ENCODE data around the gene ITPR2.
A peak's percentile ranks its signal among the peaks of the same experiment; 100 is the strongest.

The ITPR2 gene

GRCh38 chr12:26754148-26754547 lies 78.8 kb downstream of the ITPR2 start:
- no peak overlapping the region for H3K9ac ChIP-seq
- H3K9me3 ChIP-seq (replicated peaks in 1 of 11), result peaks cover 39 to 67% (median 54%) of the 10 kb centered on the region in 11 experiments
- peaks cover 0 to 9% (median 0%) of the 10 kb centered on the region in 11 experiments; a peak in 2 of 22 replicates for H4K20me1 ChIP-seq
- H3K36me3 ChIP-seq, result peaks cover 0 to 34% (median 0%) of the 10 kb centered on the region in 11 experiments; a peak in 5 of 22 replicates
- no peak for TF ChIP-seq Cebpa-rat (IDR thresholded peaks at IDR 0.05)
- H3K4me2 ChIP-seq, result no peak overlapping the region
- no peak overlapping the region for H3K4me3 ChIP-seq
- no peaks in the 10 kb centered on the region for H3K27me3 ChIP-seq
- H3K27ac ChIP-seq, result no peak overlapping the region
- H3K4me1 ChIP-seq, result peaks cover 0 to 24% (median 2%) of the 10 kb centered on the region in 10 experiments; a peak in 14 of 20 replicates

GRCh38 chr12:26751179-26751578 lies 81.8 kb downstream of the ITPR2 start:
- Histone ChIP-seq H3K36me3 (peaks cover 0 to 19% (median 0%) of the 10 kb centered on the region in 11 experiments; a peak in 4 of 22 replicates), H3K4me1 (peaks cover 0 to 53% (median 11%) of the 10 kb centered on the region in 10 experiments; a peak in 14 of 20 replicates), H3K4me2 (peak overlapping the region in 2 of 11 experiments; percentile 71 to 84; a peak in 3 of 22 replicates), H3K9me3 (replicated peaks in 1 of 11) (peaks cover 21 to 40% (median 36%) of the 10 kb centered on the region in 11 experiments), H4K20me1 (peaks cover 0 to 23% (median 0%) of the 10 kb centered on the region in 11 experiments; a peak in 2 of 22 replicates), H3K9ac (no peak overlapping the region), H3K27ac (no peak overlapping the region), H3K27me3 (no peaks in the 10 kb centered on the region), H3K4me3 (no peak overlapping the region)
- no peak for TF ChIP-seq Cebpa-rat (IDR thresholded peaks at IDR 0.05)

GRCh38 chr12:26750531-26751175 lies 82.3 kb downstream of the ITPR2 start:
- H3K9me3 ChIP-seq (replicated peaks in 1 of 11), result peaks cover 16 to 35% (median 31%) of the 10 kb centered on the region in 11 experiments
- peaks cover 0 to 28% (median 0%) of the 10 kb centered on the region in 11 experiments; a peak in 2 of 22 replicates for H4K20me1 ChIP-seq
- no peak overlapping the region for H3K27ac ChIP-seq
- no peak overlapping the region for H3K9ac ChIP-seq
- H3K4me2 ChIP-seq, result peak overlapping the region in 3 of 11 experiments; percentile 71 to 84 (median 81); a peak in 6 of 22 replicates
- peaks cover 0 to 14% (median 0%) of the 10 kb centered on the region in 11 experiments; a peak in 2 of 22 replicates for H3K36me3 ChIP-seq
- no peak for TF ChIP-seq Cebpa-rat (IDR thresholded peaks at IDR 0.05)
- no peak overlapping the region for H3K4me3 ChIP-seq
- no peaks in the 10 kb centered on the region for H3K27me3 ChIP-seq
- peaks cover 0 to 55% (median 11%) of the 10 kb centered on the region in 10 experiments; a peak in 14 of 20 replicates for H3K4me1 ChIP-seq

GRCh38 chr12:26749781-26750180 lies 83.2 kb downstream of the ITPR2 start:
- Histone ChIP-seq H3K4me1 (peaks cover 0 to 59% (median 11%) of the 10 kb centered on the region in 10 experiments; a peak in 14 of 20 replicates), H3K9me3 (replicated peaks in 1 of 11) (peaks cover 7 to 26% (median 22%) of the 10 kb centered on the region in 11 experiments; a peak in 21 of 22 replicates), H3K36me3 (peaks cover 0 to 5% (median 0%) of the 10 kb centered on the region in 11 experiments; a peak in 2 of 22 replicates), H4K20me1 (peaks cover 0 to 35% (median 0%) of the 10 kb centered on the region in 11 experiments; a peak in 2 of 22 replicates), H3K27ac (peak overlapping the region in 1 of 11 experiments; percentile 9; a peak in 1 of 22 replicates), H3K27me3 (no peaks in the 10 kb centered on the region), H3K4me3 (no peak overlapping the region), H3K9ac (no peak overlapping the region), H3K4me2 (peak overlapping the region in 3 of 11 experiments; percentile 71 to 84 (median 81); a peak in 7 of 22 replicates)
- no peak for TF ChIP-seq Cebpa-rat (IDR thresholded peaks at IDR 0.05)

GRCh38 chr12:26748741-26749431 lies 84.1 kb downstream of the ITPR2 start:
- H3K36me3 ChIP-seq, result peaks cover 0 to 5% (median 0%) of the 10 kb centered on the region in 11 experiments; a peak in 2 of 22 replicates
- peak overlapping the region in 1 of 11 experiments; percentile 9; a peak in 1 of 22 replicates for H3K27ac ChIP-seq
- peaks cover 0 to 59% (median 11%) of the 10 kb centered on the region in 10 experiments; a peak in 14 of 20 replicates for H3K4me1 ChIP-seq
- no peak overlapping the region for H3K4me3 ChIP-seq
- H3K9me3 ChIP-seq (replicated peaks in 1 of 11), result peaks cover 0 to 19% (median 13%) of the 10 kb centered on the region in 11 experiments; a peak in 18 of 22 replicates
- TF ChIP-seq Cebpa-rat (IDR thresholded peaks at IDR 0.05), result no peak
- no peaks in the 10 kb centered on the region for H3K27me3 ChIP-seq
- peaks cover 0 to 44% (median 0%) of the 10 kb centered on the region in 11 experiments; a peak in 3 of 22 replicates for H4K20me1 ChIP-seq
- H3K9ac ChIP-seq, result no peak overlapping the region
- peak overlapping the region in 9 of 11 experiments; percentile 8 to 84 (median 56); a peak in 16 of 22 replicates for H3K4me2 ChIP-seq

- TF ChIP-seq Cebpa-rat (IDR thresholded peaks at IDR 0.05), result no peak
- peaks cover 0 to 14% (median 9%) of the 10 kb centered on the region in 11 experiments; a peak in 15 of 22 replicates for H3K9me3 ChIP-seq (replicated peaks in 1 of 11)
- no peak overlapping the region for H3K9ac ChIP-seq
- peaks cover 0 to 5% (median 0%) of the 10 kb centered on the region in 11 experiments; a peak in 2 of 22 replicates for H3K36me3 ChIP-seq
- H3K4me1 ChIP-seq, result peaks cover 0 to 59% (median 11%) of the 10 kb centered on the region in 10 experiments; a peak in 14 of 20 replicates
- peak overlapping the region in 8 of 11 experiments; percentile 18 to 84 (median 60); a peak in 15 of 22 replicates for H3K4me2 ChIP-seq
- peaks cover 0 to 49% (median 0%) of the 10 kb centered on the region in 11 experiments; a peak in 3 of 22 replicates for H4K20me1 ChIP-seq
- no peak overlapping the region for H3K4me3 ChIP-seq
- H3K27ac ChIP-seq, result 0 out of 22 replicates have a peak overlapping the region, but pooled peaks of 1 of the 11 experiments have one; percentile 9
- H3K27me3 ChIP-seq, result no peaks in the 10 kb centered on the region
Measured at GRCh38 chr12:26748412-26748740, 84.6 kb downstream of the ITPR2 start.

GRCh38 chr12:26746121-26746714 lies 86.8 kb downstream of the ITPR2 start:
- H3K4me2 ChIP-seq, result peak overlapping the region in 2 of 11 experiments; percentile 12 to 13; a peak in 1 of 22 replicates

More at GRCh38 chr12:26746121-26746714, 86.8 kb downstream of the ITPR2 start:
- TF ChIP-seq Cebpa-rat (IDR thresholded peaks at IDR 0.05), result no peak
- no peak overlapping the region for H3K27ac ChIP-seq
- no peak overlapping the region for H3K9ac ChIP-seq
- peaks cover 0 to 67% (median 11%) of the 10 kb centered on the region in 10 experiments; a peak in 14 of 20 replicates for H3K4me1 ChIP-seq
- H3K4me3 ChIP-seq, result no peak overlapping the region
- no peaks in the 10 kb centered on the region; a peak in 1 of 22 replicates for H3K36me3 ChIP-seq
- no peaks in the 10 kb centered on the region for H3K27me3 ChIP-seq
- H4K20me1 ChIP-seq, result peaks cover 0 to 69% (median 0%) of the 10 kb centered on the region in 11 experiments; a peak in 3 of 22 replicates
- no peaks in the 10 kb centered on the region for H3K9me3 ChIP-seq (replicated peaks in 1 of 11)
